Lower leg skin (tissue), 4 donors: Measurements from ENCODE around the gene ARL5C. TPM values are rescaled to one million over a fixed set of nuclear protein-coding genes. Genes with fewer than 3 reads are reported as not detected.

Source experiments
- DNase-seq, 2 donors: peaks; one replicate each; pipeline ENCODE4 v3.0.0-alpha.2; 2019; ENCODE audit warnings: low spot score in 2 of 2
- H3K4me3 ChIP-seq: fragments of 200-600 bp; sonication (generic); 2 replicates; pipeline ENCODE4 v1.5.1; 2017; ENCODE audit warnings: mild to moderate bottlenecking, low read depth; ENCODE audit not compliant: poor library complexity, severe bottlenecking
- CTCF ChIP-seq, 3 donors: fragments of 450-650 bp; IDR thresholded peaks; one replicate each; pipeline ENCODE4 v1.5.1; 2016; ENCODE audit warnings: antibody characterized with exemption in 3 of 3, mild to moderate bottlenecking in 3 of 3, moderate library complexity in 2 of 3
- POLR2A ChIP-seq, 2 donors: fragments of 450-650 bp; IDR thresholded peaks; one replicate each; pipeline ENCODE4 v1.6.1; 2016 to 2017; ENCODE audit warnings: antibody characterized with exemption in 2 of 2, mild to moderate bottlenecking in 1 of 2, moderate library complexity in 1 of 2
- WGBS, 2 donors: methylation state at CpG; one replicate each; pipeline ENCODE4 v1.1.5; 2018; 5-methylcytosine and 5-hydroxymethylcytosine counted together
- intact Hi-C: fragments of 100-400 bp; cut with DNase I; formaldehyde crosslinking; loops from one replicate; pipeline ENCODE4 v1.15.0; 2023; ENCODE audit warnings: low total_unique reads
- total RNA-seq, 4 donors: library from RNA; depleted of rRNA; stranded (reverse); fragments of >200 nt; gene quantifications; one replicate each; pipeline ENCODE4 v1.1.0, GENCODE V29; 2016

The ARL5C gene
- total RNA-seq, 4 donors from 2014 or later, result not detected

GRCh38 chr17:39155654-39156053, 10.3 kb downstream of the ARL5C start:
- no peak for DNase-seq
- whole genome bisulfite sequencing, 2 donors, result 54 to 59% methylated on average over 2 of the region's 2 CpGs
- no peak overlapping the region for H3K4me3 ChIP-seq
- intact Hi-C loops, result loop anchor here (10.0 kb wide), 2 partner anchors 171 to 351 kb away; no protein-coding TSS in a partner anchor
- no peak for TF ChIP-seq CTCF (IDR thresholded peaks at IDR 0.05)
- no peak for TF ChIP-seq POLR2A (IDR thresholded peaks at IDR 0.05)

GRCh38 chr17:39153599-39154051, 12.3 kb downstream of the ARL5C start:
- TF ChIP-seq POLR2A (IDR thresholded peaks at IDR 0.05) (no peak), CTCF (IDR thresholded peaks at IDR 0.05) (no peak)
- DNase-seq, result peak; percentile 94 to 99
- intact Hi-C loops, result loop anchor here (10.0 kb wide), 2 partner anchors 169 to 349 kb away; no protein-coding TSS in a partner anchor
- H3K4me3 ChIP-seq, result peak overlapping the region; percentile 90
- WGBS, 2 donors, result 0% methylated on average over 16 of the region's 16 CpGs

- 10 to 12% methylated on average over 25 of the region's 25 CpGs for WGBS, 2 donors
- peak overlapping the region; percentile 8 for H3K4me3 ChIP-seq
- TF ChIP-seq POLR2A (IDR thresholded peaks at IDR 0.05), result no peak
- intact Hi-C loops, result loop anchor here (10.0 kb wide), 2 partner anchors 167 to 347 kb away; no protein-coding TSS in a partner anchor
- DNase-seq, result peak in 1 of 2 donors; percentile 88
Measured at GRCh38 chr17:39151943-39152818, 13.8 kb downstream of the ARL5C start.

- peak within 1 kb of the TSS; percentile 8 for H3K4me3 ChIP-seq
- peak in 1 of 2 donors; percentile 88 for DNase-seq
- intact Hi-C loops, result loop anchor here (10.0 kb wide), 2 partner anchors 167 to 347 kb away; no protein-coding TSS in a partner anchor
- TF ChIP-seq POLR2A (IDR thresholded peaks at IDR 0.05), result no peak
- TF ChIP-seq CTCF (IDR thresholded peaks at IDR 0.05), result no peak
- WGBS, 2 donors, result 5 to 6% methylated on average over 15 to 20 of the region's 68 CpGs
Measured at GRCh38 chr17:39151150-39151942, 14.6 kb downstream of the ARL5C start, which contains the start of gene PLXDC1. TSS of gene PLXDC1 (minus strand) at chr17:39151637. CDS start at chr17:39151437, 200 bp downstream.

- intact Hi-C loops, result loop anchor here (10.0 kb wide), 2 partner anchors 166 to 346 kb away; no protein-coding TSS in a partner anchor
Measured at GRCh38 chr17:39150795-39151149, 15.2 kb downstream of the ARL5C start.

More at GRCh38 chr17:39150795-39151149, 15.2 kb downstream of the ARL5C start:
- no peak overlapping the region for H3K4me3 ChIP-seq
- TF ChIP-seq POLR2A (IDR thresholded peaks at IDR 0.05), result no peak
- no peak for TF ChIP-seq CTCF (IDR thresholded peaks at IDR 0.05)
- WGBS, 2 donors, result 50 to 72% methylated on average over 4 to 5 of the region's 5 CpGs
- no peak for DNase-seq
